ENCODE data around the gene DLK2.
"Not testable (repeated sequence)": the region's sequence is repeated elsewhere in the genome, so short reads cannot be mapped to it uniquely, and the experiment has no call there.

Gene DLK2

GRCh38 chr6:43412541-43412940 lies 42.8 kb downstream of the DLK2 start:
- TF ChIP-seq ZNF274 (IDR thresholded peaks at IDR 0.05; ENCODE audit: low read depth, low read length): no peak
- H3K4me3 ChIP-seq (ENCODE audit: low read length): no peak overlapping the region

DNA sequence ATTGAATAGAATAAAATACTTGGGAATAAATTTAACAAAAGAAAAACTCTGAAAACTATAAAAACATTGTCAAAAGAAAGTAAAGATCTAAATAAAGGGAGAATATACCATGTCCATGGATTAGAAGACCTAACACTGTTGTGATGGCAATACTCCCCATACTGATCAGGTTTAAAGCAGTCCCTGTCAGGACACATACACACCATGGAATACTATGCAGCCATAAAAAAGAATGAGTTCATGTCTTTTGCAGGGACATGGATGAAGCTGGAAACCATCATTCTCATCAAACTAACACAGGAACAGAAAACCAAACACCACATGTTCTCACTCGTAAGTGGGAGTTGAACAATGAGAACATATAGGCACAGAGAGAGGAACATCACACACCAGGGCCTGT lies 44.6 kb downstream of the DLK2 start:
- not testable (repeated sequence) for H3K4me3 ChIP-seq (ENCODE audit: low read length)

DNA sequence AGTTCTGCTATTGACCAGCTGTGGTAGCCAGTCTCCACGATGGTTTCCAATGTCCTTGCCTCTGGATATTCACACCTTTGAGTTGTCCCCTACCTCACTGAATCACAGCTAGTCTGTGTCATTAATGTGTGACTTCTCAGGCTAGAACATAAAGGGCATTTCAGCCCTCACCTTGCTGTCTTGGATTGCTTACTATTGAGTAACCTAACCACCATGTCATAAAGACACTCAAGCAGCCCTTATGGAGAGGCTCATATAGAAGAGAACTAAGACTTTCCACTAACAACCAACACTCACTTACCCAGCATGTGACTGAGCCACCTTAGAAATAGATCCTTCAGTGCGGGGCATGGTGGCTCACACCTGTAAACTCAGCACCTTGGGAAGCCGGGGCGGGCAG lies 47.1 kb downstream of the DLK2 start:
- H3K4me3 ChIP-seq (ENCODE audit: low read length): no peak overlapping the region
- TF ChIP-seq ZNF274 (IDR thresholded peaks at IDR 0.05; ENCODE audit: low read depth, low read length): no peak

- TF ChIP-seq ZNF274 (IDR thresholded peaks at IDR 0.05; ENCODE audit: low read depth, low read length): no peak
- no peak overlapping the region for H3K4me3 ChIP-seq (ENCODE audit: low read length)
These were observed 48.1 kb downstream of the DLK2 start for GRCh38 chr6:43407296-43407695.

DNA sequence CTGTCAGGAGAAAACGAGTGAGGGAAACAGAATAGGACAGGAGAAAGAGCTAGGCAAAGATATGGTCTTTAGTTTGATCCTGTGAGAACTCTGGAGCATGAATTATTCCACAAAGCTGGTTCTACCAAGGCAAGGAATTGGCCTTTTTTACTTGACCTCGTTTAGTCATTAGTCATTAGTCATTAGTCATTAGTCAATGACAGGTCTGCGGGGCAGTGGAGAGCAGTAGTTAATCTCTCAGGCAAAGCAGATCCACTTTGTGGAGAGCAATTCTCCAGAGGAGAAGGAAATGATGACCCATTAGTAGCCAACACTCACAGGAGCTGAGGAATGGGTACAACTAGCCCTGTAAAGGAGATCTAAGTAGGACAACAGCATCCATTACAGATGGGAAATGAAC lies 50.0 kb downstream of the DLK2 start:
- TF ChIP-seq ZNF274 (IDR thresholded peaks at IDR 0.05; ENCODE audit: low read depth, low read length): no peak
- H3K4me3 ChIP-seq (ENCODE audit: low read length): no peak overlapping the region

DNA sequence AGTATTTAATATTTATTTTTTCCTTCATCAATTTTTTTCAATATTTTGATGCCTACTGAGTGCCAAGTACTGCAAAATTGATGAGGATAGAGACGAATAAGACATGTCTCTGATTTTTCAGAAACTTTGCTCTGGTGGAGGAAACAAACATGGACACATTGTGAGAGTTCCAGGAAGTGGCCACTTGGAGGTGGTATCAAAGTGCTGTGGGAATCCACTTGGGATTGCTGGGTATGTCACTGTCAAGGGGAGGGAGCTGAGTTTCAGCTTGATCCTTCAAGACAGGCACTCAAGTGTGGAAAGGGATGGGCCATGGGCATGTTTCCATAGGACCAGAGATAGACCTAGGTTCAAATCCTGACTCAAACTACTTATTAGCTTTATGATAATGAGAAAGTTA lies 52.5 kb downstream of the DLK2 start:
- TF ChIP-seq ZNF274 (IDR thresholded peaks at IDR 0.05; ENCODE audit: low read depth, low read length): no peak
- H3K4me3 ChIP-seq (ENCODE audit: low read length): no peak overlapping the region

GRCh38 chr6:43401730-43402129 lies 53.6 kb downstream of the DLK2 start:
- H3K4me3 ChIP-seq (ENCODE audit: low read length): no peak overlapping the region
- TF ChIP-seq ZNF274 (IDR thresholded peaks at IDR 0.05; ENCODE audit: low read depth, low read length): no peak

All from GM08714 (cell line).